GM19023 (cell line): ENCODE data around the gene CSNK2A3.

ENCODE experiments used
- ATAC-seq: cut with Tn5 transposase; IDR thresholded peaks from one replicate; pipeline ENCODE4 v1.9.1; 2021; ENCODE audit warnings: mild to moderate bottlenecking, moderate library complexity; ENCODE audit not compliant: unreplicated experiment

The CSNK2A3 gene

DNA sequence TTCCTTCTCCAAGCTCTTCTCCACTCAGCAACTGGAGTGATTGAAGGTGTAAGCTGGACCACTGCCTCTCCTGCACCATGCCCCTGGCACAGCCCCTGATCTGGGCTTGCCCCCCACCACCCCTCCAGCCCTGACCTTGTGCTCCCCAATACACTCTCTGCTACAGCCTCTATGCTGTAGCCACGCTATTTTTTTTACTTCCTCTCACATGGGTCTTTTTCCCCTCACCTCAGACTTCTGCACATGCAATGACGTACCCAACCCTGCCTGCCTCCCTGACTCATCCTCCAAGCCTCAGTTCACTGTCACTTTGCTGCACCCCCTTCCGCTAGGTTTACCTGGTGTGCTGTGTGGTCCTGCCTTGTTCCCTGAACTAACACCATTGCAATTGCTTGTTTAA lies 9.0 kb downstream of the CSNK2A3 start:
- ATAC-seq: no peak

DNA sequence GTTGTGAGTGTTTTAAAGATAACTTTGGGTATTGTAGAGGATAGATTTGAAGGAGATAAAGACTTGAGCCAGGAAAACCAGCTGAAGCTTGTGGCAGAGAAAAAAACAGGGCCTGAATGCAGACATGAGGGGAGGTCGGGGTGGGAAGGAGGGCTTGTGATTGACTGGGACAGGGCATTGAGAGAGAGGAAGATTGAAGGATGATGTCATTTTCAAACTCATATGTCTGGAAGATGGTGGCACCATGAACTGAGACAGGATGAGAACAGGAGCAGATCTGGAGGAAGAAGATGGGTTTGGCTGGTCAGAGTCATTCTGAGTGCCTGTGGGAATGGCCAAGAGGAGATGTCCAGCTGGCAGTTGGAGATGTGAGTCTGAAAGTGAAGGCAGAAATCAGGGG lies 14.7 kb downstream of the CSNK2A3 start:
- ATAC-seq: no peak

GRCh38 chr11:11336664-11337063 lies 16.4 kb downstream of the CSNK2A3 start:
- no peak for ATAC-seq

GRCh38 chr11:11335043-11335442 lies 18.0 kb downstream of the CSNK2A3 start:
- no peak for ATAC-seq

DNA sequence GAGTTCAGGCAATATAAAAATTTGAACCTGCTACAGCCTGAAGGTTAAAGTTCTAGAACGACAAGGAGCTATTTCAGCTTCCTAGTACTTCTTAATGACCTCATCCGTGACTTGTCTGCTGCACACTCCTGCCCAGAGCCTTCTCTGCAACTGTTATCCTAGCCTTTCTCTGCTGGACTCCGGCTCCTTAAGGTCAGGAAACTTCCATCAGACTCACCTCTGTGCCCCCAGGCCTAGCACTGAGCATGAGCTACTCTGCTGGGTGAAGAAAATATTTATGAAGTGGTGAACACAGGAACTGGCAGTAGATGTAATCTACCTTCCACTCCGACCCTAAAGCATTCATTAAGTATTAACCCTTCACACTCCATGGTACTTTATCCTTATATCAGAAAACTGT lies 18.4 kb downstream of the CSNK2A3 start:
- ATAC-seq: no peak

DNA sequence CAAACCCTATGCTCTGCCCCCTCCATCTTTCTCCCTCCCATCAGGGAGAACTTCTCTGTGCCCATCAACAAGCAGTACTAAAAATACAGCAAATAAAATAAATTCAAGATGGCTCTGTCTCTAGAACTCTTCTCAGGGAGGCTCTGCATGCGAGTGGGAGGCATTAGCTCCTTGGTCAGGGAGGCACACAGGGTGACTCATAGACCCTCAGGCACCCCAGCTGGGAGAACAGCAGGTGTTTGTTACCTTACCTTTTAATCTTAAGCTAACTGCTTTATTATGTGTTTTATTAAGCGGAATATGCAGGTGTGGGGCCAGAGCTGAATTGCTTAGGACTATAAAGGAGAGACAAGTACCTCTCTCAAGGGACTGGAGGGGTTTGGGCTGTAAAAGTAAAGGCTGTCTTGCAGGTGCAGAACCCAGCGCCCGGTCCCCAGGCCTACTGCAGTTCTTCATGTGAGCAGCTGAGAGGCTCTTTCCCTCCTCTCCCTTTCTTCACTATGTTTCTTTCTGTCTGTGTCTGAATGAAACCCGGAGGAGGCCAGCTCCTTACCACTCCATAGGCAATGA lies 20.8 kb downstream of the CSNK2A3 start:
- no peak for ATAC-seq

- ATAC-seq: no peak
Observed at GRCh38 chr11:11329062-11329806, 23.8 kb downstream of the CSNK2A3 start.

GRCh38 chr11:11324090-11324489 lies 29.0 kb downstream of the CSNK2A3 start:
- ATAC-seq: no peak

- no peak for ATAC-seq
Observed at GRCh38 chr11:11322101-11322500, 30.9 kb downstream of the CSNK2A3 start.

GRCh38 chr11:11320825-11321224 lies 32.2 kb downstream of the CSNK2A3 start:
- no peak for ATAC-seq

- no peak for ATAC-seq
Observed at GRCh38 chr11:11318961-11319360, 34.1 kb downstream of the CSNK2A3 start.

GRCh38 chr11:11318461-11318860 lies 34.6 kb downstream of the CSNK2A3 start:
- no peak for ATAC-seq

- no peak for ATAC-seq
Observed at GRCh38 chr11:11316651-11317230, 36.3 kb downstream of the CSNK2A3 start.

DNA sequence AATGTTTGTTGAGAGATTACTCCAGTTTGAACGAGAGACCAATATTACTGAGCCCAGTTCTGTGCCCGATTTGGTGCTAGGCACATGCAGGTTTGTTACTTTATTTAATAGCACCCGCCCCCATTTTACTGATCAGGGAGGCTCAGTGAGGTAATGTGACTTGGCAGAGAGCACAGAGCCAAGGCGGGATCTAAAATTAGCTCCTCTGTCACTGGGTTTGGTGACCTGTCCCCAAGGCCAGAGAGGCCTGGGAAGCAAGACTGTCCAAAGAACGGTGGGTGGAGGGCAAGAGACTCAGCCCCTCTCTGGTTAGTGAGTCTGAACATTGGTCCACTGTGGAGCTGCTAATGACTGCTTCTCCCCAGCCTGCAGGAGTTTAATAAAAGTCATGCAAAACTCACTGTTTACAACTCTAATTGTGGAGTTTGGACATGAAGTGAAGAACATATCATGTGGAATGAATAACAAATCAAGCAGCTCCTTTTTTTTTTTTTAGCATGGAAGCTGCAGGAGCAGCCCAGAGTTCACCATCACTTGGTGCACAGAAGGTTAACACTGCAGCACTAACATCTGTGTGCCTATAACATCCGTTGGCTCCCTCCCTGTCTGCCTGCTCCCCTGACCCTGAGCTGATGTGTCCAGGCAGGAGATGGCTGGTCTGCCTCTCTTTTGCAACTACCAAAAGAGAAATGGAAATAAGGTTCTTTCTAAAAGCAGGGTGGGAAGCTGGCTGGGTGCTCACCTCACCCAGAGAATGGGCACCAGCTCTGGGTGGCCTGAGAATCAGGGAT lies 39.0 kb downstream of the CSNK2A3 start:
- ATAC-seq: no peak

- no peak for ATAC-seq
Observed at GRCh38 chr11:11313426-11313825, 39.6 kb downstream of the CSNK2A3 start.

- no peak for ATAC-seq
Observed at GRCh38 chr11:11312738-11313137, 40.3 kb downstream of the CSNK2A3 start.

GRCh38 chr11:11311169-11311568 lies 41.9 kb downstream of the CSNK2A3 start:
- ATAC-seq: no peak

DNA sequence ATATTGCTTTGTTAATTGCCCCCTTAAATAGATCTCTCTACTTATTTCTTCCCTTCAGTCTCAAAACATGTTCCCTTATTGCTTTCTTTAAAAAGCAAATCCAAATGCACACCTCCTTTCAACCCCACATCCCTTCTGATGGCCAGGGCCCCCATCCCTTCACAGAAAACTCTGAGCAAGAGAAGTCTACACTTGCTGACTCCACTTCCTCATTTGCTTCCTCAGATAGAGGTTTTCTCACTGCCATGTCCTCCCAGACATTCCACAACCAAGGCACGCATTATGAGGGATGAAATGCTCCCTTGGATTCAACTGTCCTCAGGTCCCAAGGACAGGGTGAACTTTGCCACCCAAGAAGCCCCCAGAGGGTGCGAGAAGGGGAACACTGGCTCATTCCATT lies 43.1 kb downstream of the CSNK2A3 start:
- ATAC-seq: no peak

DNA sequence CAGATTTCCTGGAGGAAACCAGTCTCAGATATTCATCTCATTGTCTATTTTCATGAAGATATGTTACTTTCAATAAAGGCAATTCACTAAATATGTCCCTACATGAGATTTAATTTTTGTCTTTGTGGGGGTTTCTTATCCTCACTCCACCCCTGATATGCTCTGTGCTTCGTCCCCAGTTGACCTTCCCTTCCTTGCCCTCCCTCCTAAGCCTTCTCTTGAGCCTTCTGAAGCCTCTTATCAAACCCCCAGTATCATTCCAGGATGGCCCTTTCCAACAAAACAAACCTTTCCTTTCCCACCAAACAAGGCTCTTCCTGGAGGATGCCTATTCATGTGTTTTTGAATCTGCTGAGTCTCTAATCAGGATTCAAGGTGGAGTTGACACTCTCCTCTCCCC lies 44.8 kb downstream of the CSNK2A3 start:
- ATAC-seq: no peak

DNA sequence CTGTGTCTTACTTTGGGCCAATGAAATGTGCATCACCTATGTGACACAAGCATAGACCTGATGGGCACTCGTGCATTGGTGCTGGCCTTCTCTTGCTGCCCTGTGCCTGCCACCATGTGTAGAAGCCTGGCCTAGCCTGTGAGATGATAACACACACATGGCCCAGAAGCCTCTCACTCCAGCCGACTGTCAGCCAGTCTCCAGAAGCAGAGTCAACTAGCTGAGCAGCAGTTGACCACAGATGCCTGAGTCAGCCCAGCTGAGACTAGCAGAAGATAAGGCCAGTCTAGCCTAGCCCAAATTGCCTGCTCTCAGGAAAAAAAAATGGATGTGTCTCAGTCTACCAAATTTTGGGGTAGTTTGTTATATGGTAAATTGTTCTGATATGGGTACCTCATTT lies 46.2 kb downstream of the CSNK2A3 start:
- no peak for ATAC-seq

- ATAC-seq: no peak
Observed at GRCh38 chr11:11304550-11304949, 48.5 kb downstream of the CSNK2A3 start.

- ATAC-seq: no peak
Observed at GRCh38 chr11:11302565-11302964, 50.5 kb downstream of the CSNK2A3 start.
